Heart left ventricle (tissue), 16 donors: ENCODE data around the gene ST3GAL4. TPM values are rescaled to one million over a fixed set of nuclear protein-coding genes. Genes with fewer than 3 reads are reported as not detected.

Experiments
- ATAC-seq, 4 donors: fragments of 200-7000 bp; cut with Tn5 transposase; one replicate each; pipeline ENCODE4 v1.9.1; 2020 to 2022; ENCODE audit warnings: moderate library complexity in 4 of 4, mild to moderate bottlenecking in 3 of 4, moderate number of reproducible peaks in 1 of 4
- DNase-seq, 5 donors: peaks; one replicate each; pipeline ENCODE4 v3.0.0-alpha.2; 2020
- H3K27ac ChIP-seq, 12 donors: fragments of 200-600 bp; sonication (generic) in 4 of 12; one replicate each; pipeline versions ENCODE4 v1.5.0 to v1.8.0; 2016 to 2022; ENCODE audit warnings: mild to moderate bottlenecking in 2 of 12
- H3K27me3 ChIP-seq, 9 donors: fragments of 200-600 bp; sonication (generic) in 2 of 9; one replicate each; pipeline versions ENCODE4 v1.5.1 to v1.8.0; 2016 to 2022; ENCODE audit warnings: mild to moderate bottlenecking in 3 of 9
- H3K36me3 ChIP-seq, 9 donors: fragments of 200-600 bp; sonication (generic) in 2 of 9; one replicate each; pipeline versions ENCODE4 v1.5.0 to v1.8.0; 2018 to 2022; ENCODE audit warnings: mild to moderate bottlenecking in 2 of 9
- H3K4me1 ChIP-seq, 12 donors: fragments of 200-600 bp; sonication (generic) in 4 of 12; one replicate each; pipeline versions ENCODE4 v1.5.0 to v1.8.0; 2016 to 2022; ENCODE audit warnings: mild to moderate bottlenecking in 3 of 12
- H3K4me3 ChIP-seq, 12 donors: fragments of 200-600 bp; sonication (generic) in 4 of 12; one replicate each; pipeline versions ENCODE4 v1.5.0 to v1.8.0; 2017 to 2022; ENCODE audit warnings: mild to moderate bottlenecking in 9 of 12, moderate library complexity in 4 of 12
- H3K9me3 ChIP-seq, 12 donors: fragments of 200-600 bp; sonication (generic) in 4 of 12; one replicate each; pipeline versions ENCODE4 v1.5.0 to v1.8.0; 2016 to 2022; ENCODE audit warnings: mild to moderate bottlenecking in 1 of 12
- POLR2A ChIP-seq, 2 donors: fragments of 450-650 bp; IDR thresholded peaks; one replicate each; pipeline ENCODE4 v1.6.1; 2017; ENCODE audit warnings: antibody characterized with exemption in 2 of 2, mild to moderate bottlenecking in 2 of 2, moderate library complexity in 2 of 2
- WGBS, 4 donors: extraction: QIAGEN DNeasy Blood & Tissue Kit in 2 of 4; methylation state at CpG; one replicate each; pipeline versions ENCODE4 v1.1.5 to v1.1.7; 2013 to 2018; 5-methylcytosine and 5-hydroxymethylcytosine counted together
- intact Hi-C, 10 donors: fragments of 100-400 bp; cut with DNase I; formaldehyde crosslinking; loops; one replicate each; pipeline versions ENCODE4 v1.11.1 to v1.14.2; 2022
- long read RNA-seq, 3 donors: library from polyadenylated mRNA; unstranded; transcript quantifications; one replicate each; pipeline ENCODE4 v2.0.0, GENCODE V29; 2020 to 2021
- polyA plus RNA-seq, 2 donors: library from polyadenylated mRNA; stranded (reverse); fragments of 200-250 nt; gene quantifications; one replicate each; pipeline ENCODE4 v1.2.3, GENCODE V29; 2013
- total RNA-seq, 9 donors: library from RNA; depleted of rRNA in 2 of 9; stranded (reverse); fragments of >200 nt in 2 of 9; fragmentation: NEBNext Ultra II Directional in 3 of 9; extraction: Animal tissue kit (Norgen Biotek cat#: 25700) in 3 of 9; gene quantifications; one replicate each; pipeline versions ENCODE4 v1.1.0 to v1.2.4, GENCODE V29; 2016 to 2023
- TF ChIP-seq, protein P1 (sequence below), 12 donors: fragments of 200-600 bp; sonication (generic) in 4 of 12; IDR thresholded peaks; one replicate each; pipeline versions ENCODE4 v1.5.0 to v1.8.0; 2018 to 2022; ENCODE audit warnings: antibody characterized with exemption in 12 of 12, mild to moderate bottlenecking in 5 of 12
- donor health status: ischemic (EF 13 %, LVEDD 7.1; RV severe dilation, severe dysfunction).
- donor health status: healthy with polysubstance abuse.
- donor health status: DM: no; HTN: yes; CAD: no.
- donor health status: DM: no; HTN: no; CAD: no.
- donor health status: ischemic (EF 25% LVEDD 6.9; RV normal size, moderate dysfunction).
- donor health status: ischemic (EF 25% LVEDD 5.7; RV mildly dilated, moderate dysfunction).
- donor health status: healthy.
- donor health status: DM: yes; HTN: yes; CAD: no.
- donor health status: ischemic (EF 35%, LVEDD 5.7; RV mildly dilated, moderate dysfunction).
- donor health status: nonischemic (EF 11% LVEDD 7.7; RV severe dilation, severe dysfunction).
- donor health status: DM: yes; HTN: yes; CAD: no.
- donor health status: PGD.
- donor health status: ischemic (EF 29% LVEDD 5.4; RV normal size, mild dysfunction).
- donor health status: nonischemic (EF 23%, LVEDD 6.1; RV moderate dilation, normal function).

ST3GAL4 gene, protein sequence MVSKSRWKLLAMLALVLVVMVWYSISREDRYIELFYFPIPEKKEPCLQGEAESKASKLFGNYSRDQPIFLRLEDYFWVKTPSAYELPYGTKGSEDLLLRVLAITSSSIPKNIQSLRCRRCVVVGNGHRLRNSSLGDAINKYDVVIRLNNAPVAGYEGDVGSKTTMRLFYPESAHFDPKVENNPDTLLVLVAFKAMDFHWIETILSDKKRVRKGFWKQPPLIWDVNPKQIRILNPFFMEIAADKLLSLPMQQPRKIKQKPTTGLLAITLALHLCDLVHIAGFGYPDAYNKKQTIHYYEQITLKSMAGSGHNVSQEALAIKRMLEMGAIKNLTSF
- total RNA-seq (10 to 100 TPM; 30.6 to 88.5 (median 59.8) TPM), polyA plus RNA-seq (100 to 1,000 TPM in 1 of 2 donors, 10 to 100 TPM in 1; 66.1 to 168 TPM)
- long read RNA-seq, donor 1, transcript ST3GAL4-204 (11 exons, 1,812 nt): major isoform, 32 of 59 reads
- long read RNA-seq, donor 1, transcript ST3GAL4-201 (11 exons, 1,790 nt): minor isoform, 10 of 59 reads
- long read RNA-seq, donor 1, partial matches to known transcripts: 4 of 59 reads
- long read RNA-seq, donor 1, other reads (novel, unspliced or antisense): 8 of 59 reads
- long read RNA-seq, donor 2, transcript ST3GAL4-207 (8 exons, 1,012 nt): minor isoform, 7 of 639 reads
- long read RNA-seq, donor 2, transcript ST3GAL4-204 (11 exons, 1,812 nt): major isoform, 426 of 639 reads
- long read RNA-seq, donor 2, transcript ST3GAL4-201 (11 exons, 1,790 nt): minor isoform, 57 of 639 reads
- long read RNA-seq, donor 2, transcript ST3GAL4-217 (11 exons, 1,919 nt): minor isoform, 7 of 639 reads
- long read RNA-seq, donor 2, partial matches to known transcripts: 9 of 639 reads
- long read RNA-seq, donor 2, other reads (novel, unspliced or antisense): 126 of 639 reads
- long read RNA-seq, donor 3, transcript ST3GAL4-204 (11 exons, 1,812 nt): major isoform, 35 of 66 reads
- long read RNA-seq, donor 3, transcript ST3GAL4-201 (11 exons, 1,790 nt): minor isoform, 10 of 66 reads
- long read RNA-seq, donor 3, partial matches to known transcripts: 0 of 66 reads
- long read RNA-seq, donor 3, other reads (novel, unspliced or antisense): 17 of 66 reads

DNA sequence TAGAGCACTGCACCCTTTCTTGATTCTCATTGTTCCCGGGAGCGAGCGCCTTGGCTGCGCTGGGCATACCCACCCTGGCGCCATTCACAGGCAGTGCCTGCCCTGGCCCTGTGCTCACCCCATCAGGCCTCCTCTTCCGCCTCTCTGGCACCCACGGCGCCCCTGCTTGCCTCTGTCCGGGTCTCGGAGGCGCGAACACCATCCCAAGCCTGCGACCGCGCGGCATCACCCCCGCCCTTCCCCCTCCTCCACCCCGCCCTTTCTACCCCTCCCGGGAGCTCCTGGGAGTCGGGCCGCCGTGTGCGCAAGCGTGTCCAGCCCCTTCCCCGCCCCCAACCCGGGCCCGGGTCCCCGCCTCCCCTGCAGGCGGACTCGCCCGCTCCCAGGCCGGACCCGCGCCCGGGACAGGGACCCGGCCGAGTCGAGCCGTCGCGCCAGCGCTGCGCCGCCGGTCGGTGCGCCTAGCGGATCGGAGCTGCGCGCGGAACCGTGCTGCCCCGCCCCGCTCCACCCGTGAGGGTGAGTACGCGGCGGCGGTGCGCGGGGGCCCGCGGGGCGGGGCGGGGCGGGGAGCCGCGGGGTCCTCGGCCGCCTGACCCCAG, at the start of gene ST3GAL4:
Gene ST3GAL4 (plus strand): TSS at position 363 of the 602 bp plus-strand sequence. CDS start 50,470 bp downstream, outside the sequence.
- 0 to 1% (median 0%) methylated on average over 15 to 71 of the region's 71 CpGs for WGBS, 4 donors
- no peaks in the 10 kb centered on the region for H3K27me3 ChIP-seq
- H3K36me3 ChIP-seq: no peaks in the 10 kb centered on the region
- H3K4me3 ChIP-seq: peak within 1 kb of the TSS; percentile 50 to 97 (median 71)
- peak; percentile 90 to 95 (median 91) for DNase-seq
- peaks cover 7 to 90% (median 75%) of the 10 kb centered on the region in 12 donors for H3K4me1 ChIP-seq
- peak within 1 kb of the TSS; percentile 69 to 94 (median 84) for H3K27ac ChIP-seq
- ATAC-seq: peak; percentile 75 to 85 (median 83)
- H3K9me3 ChIP-seq: no peaks in the 10 kb centered on the region
- TF ChIP-seq, protein P1, sequence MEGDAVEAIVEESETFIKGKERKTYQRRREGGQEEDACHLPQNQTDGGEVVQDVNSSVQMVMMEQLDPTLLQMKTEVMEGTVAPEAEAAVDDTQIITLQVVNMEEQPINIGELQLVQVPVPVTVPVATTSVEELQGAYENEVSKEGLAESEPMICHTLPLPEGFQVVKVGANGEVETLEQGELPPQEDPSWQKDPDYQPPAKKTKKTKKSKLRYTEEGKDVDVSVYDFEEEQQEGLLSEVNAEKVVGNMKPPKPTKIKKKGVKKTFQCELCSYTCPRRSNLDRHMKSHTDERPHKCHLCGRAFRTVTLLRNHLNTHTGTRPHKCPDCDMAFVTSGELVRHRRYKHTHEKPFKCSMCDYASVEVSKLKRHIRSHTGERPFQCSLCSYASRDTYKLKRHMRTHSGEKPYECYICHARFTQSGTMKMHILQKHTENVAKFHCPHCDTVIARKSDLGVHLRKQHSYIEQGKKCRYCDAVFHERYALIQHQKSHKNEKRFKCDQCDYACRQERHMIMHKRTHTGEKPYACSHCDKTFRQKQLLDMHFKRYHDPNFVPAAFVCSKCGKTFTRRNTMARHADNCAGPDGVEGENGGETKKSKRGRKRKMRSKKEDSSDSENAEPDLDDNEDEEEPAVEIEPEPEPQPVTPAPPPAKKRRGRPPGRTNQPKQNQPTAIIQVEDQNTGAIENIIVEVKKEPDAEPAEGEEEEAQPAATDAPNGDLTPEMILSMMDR (IDR thresholded peaks at IDR 0.05): no peak
- TF ChIP-seq POLR2A (IDR thresholded peaks at IDR 0.05): no peak
- intact Hi-C loops: loop anchor here in 7 of 10 donors (5.0 to 10.0 kb wide), 6 partner anchors 37 to 62 kb away; no protein-coding TSS in a partner anchor

DNA sequence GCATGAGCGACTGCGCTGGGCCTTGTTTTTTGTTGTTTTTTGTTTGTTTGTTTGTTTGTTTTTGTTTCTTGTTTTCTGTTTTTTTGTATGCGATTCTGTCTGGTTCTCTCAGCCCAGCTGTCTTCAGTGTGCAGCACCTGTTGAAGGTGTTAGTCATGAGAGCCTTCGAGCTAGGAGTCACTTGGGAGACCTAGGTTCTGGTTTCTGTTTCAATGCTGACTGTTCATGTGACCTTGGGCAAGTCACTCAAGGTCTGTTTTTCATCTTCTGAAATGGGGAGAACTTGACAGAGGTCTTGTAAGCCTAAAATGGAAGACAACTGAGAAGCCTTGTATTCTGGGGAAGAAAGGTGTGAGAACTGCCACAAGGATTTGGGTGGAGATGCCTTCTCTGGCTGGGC, 49.8 kb upstream of the ST3GAL4 start:
- Histone ChIP-seq H3K27ac (no peak overlapping the region), H3K36me3 (peaks cover 0 to 29% (median 14%) of the 10 kb centered on the region in 9 donors), H3K4me1 (peaks cover 0 to 29% (median 14%) of the 10 kb centered on the region in 12 donors), H3K27me3 (no peaks in the 10 kb centered on the region), H3K9me3 (no peaks in the 10 kb centered on the region), H3K4me3 (no peak overlapping the region)
- ATAC-seq: no peak
- WGBS, 4 donors: 86 to 92% (median 88%) methylated on average over 4 of the region's 4 CpGs
- no peak for DNase-seq
- intact Hi-C loops: loop anchor here in 2 of 10 donors (5.0 to 10.0 kb wide), 2 partner anchors 687 to 1039 kb away; no protein-coding TSS in a partner anchor
- TF ChIP-seq POLR2A (IDR thresholded peaks at IDR 0.05): no peak
- TF ChIP-seq, protein P1 (IDR thresholded peaks at IDR 0.05): no peak

DNA sequence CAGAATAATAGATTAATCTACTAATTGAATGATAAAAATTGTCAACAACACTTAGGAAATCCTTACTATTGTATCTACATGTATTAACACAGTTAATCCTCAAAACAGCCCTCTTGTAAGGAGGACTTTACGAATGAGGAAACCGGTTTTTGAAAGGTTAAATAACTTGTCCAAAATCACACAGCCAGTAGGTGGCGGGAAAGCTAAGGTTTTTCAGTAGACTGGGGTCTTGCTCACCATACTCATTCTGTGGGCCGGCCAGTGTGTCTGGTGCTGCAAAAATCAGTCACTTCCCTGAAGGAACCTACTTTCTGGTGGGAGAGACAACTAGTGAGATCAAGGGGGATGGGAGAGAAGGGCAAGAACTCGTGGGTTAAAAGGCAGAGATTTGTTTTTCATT, 47.8 kb upstream of the ST3GAL4 start:
- Histone ChIP-seq H3K36me3 (peaks cover 0 to 36% (median 16%) of the 10 kb centered on the region in 9 donors), H3K27ac (no peak overlapping the region), H3K4me3 (no peak overlapping the region), H3K27me3 (no peaks in the 10 kb centered on the region), H3K4me1 (peaks cover 0 to 37% (median 15%) of the 10 kb centered on the region in 12 donors), H3K9me3 (no peaks in the 10 kb centered on the region)
- intact Hi-C loops: loop anchor here in 3 of 10 donors (2.0 to 10.0 kb wide), 3 partner anchors 173 to 1037 kb away; no protein-coding TSS in a partner anchor
- TF ChIP-seq POLR2A (IDR thresholded peaks at IDR 0.05): no peak
- TF ChIP-seq, protein P1 (IDR thresholded peaks at IDR 0.05): peak in 7 of 12 donors; percentile 12 to 45 (median 37)
- ATAC-seq (no peak), DNase-seq (no peak)
- 39 to 44% (median 41%) methylated on average over 5 of the region's 5 CpGs for WGBS, 4 donors
